ENCODE results near the gene TRIM47. TPM values are rescaled to one million over a fixed set of nuclear protein-coding genes. Genes with fewer than 3 reads are reported as not detected.

The TRIM47 gene
- total RNA-seq, 1 experiment from 2014 or later = 125 TPM

GRCh38 chr17:75824666-75825065, 53.7 kb downstream of the TRIM47 start:
- Histone ChIP-seq H3K36me3 (ENCODE audit: control insufficient read depth, insufficient read depth, low read length) (no peaks in the 10 kb centered on the region; the same call in 1 of the 2 replicates), H3K9me3 (ENCODE audit: control insufficient read depth, insufficient read depth, low read depth, low read length) (no peaks in the 10 kb centered on the region), H3K4me3 (ENCODE audit: low read depth in 2 of 2, low read length in 2 of 2) (no peak overlapping the region), H3K27me3 (ENCODE audit: control insufficient read depth, insufficient read depth, low read length) (no peaks in the 10 kb centered on the region), H3K4me1 (ENCODE audit: control insufficient read depth, insufficient read depth, low read length) (no peaks in the 10 kb centered on the region), H3K27ac (ENCODE audit: low read length) (no peak overlapping the region)
- intact Hi-C loops (cut with micrococcal nuclease; ENCODE audit: unreplicated experiment) (no loop called here), in situ Hi-C loops (cut with HindIII; ENCODE audit: low pct_unique_long_range_greater_than_20kb, low sequenced_read_pairs) (no loop called here)
- DNase-seq (ENCODE audit: low read depth, low spot score) (no peak), ATAC-seq (no peak)
- TF ChIP-seq POLR2AphosphoS5 (IDR thresholded peaks at IDR 0.05; ENCODE audit: low read depth, low read length) = no peak
- TF ChIP-seq TCF7L2 (IDR thresholded peaks at IDR 0.05; ENCODE audit: low read depth, low read length) = no peak
- no peak for TF ChIP-seq SIN3A (IDR thresholded peaks at IDR 0.05; ENCODE audit: borderline replicate concordance, insufficient read depth, low read depth, low read length)
- TF ChIP-seq REST (IDR thresholded peaks at IDR 0.05; ENCODE audit: insufficient read depth in 1 of 2, low read depth in 2 of 2, low read length in 1 of 2) = no peak
- TF ChIP-seq CTCF (IDR thresholded peaks at IDR 0.05) = no peak
- no TSS peak for BruUV-seq (replicated peaks)
- ChIA-PET CTCF (interaction anchor here (0.6 to 0.9 kb wide), 3 partner anchors 21 to 76 kb away, joined by 3 to 5 read pairs (median 5); no protein-coding TSS in a partner anchor), POLR2A (interaction anchor here (0.7 kb wide), 1 partner anchor 49 kb away, joined by 3 read pairs; no protein-coding TSS in a partner anchor)

Other genes with a start within 250 kb of the TRIM47 start
- gene SMIM5, start 245.1 kb downstream of the TRIM47 start, total RNA-seq (2021; ENCODE audit: unreplicated experiment) = 0.10 TPM
- 46.1 TPM for gene RECQL5, start 211.4 kb downstream of the TRIM47 start, total RNA-seq (2021; ENCODE audit: unreplicated experiment)
- 138 TPM for gene SAP30BP, start 211.2 kb downstream of the TRIM47 start, total RNA-seq (2021; ENCODE audit: unreplicated experiment)
- gene ITGB4, start 157.1 kb downstream of the TRIM47 start, total RNA-seq (2021; ENCODE audit: unreplicated experiment) = 100 TPM
- gene GALK1, start 113.4 kb downstream of the TRIM47 start, total RNA-seq (2021; ENCODE audit: unreplicated experiment) = 35.8 TPM
- gene UNK, start 93.8 kb downstream of the TRIM47 start, total RNA-seq (2021; ENCODE audit: unreplicated experiment) = 32.1 TPM
- gene UNC13D, start 34.2 kb downstream of the TRIM47 start, total RNA-seq (2021; ENCODE audit: unreplicated experiment) = 12.7 TPM
- gene WBP2, start 23.2 kb downstream of the TRIM47 start, total RNA-seq (2021; ENCODE audit: unreplicated experiment) = 163 TPM
- gene TRIM65, start 18.4 kb upstream of the TRIM47 start, total RNA-seq (2021; ENCODE audit: unreplicated experiment) = 48.6 TPM
- gene MRPL38, start 26.3 kb upstream of the TRIM47 start, total RNA-seq (2021; ENCODE audit: unreplicated experiment) = 165 TPM
- gene FBF1, start 62.5 kb upstream of the TRIM47 start, total RNA-seq (2021; ENCODE audit: unreplicated experiment) = 32.5 TPM
- 53.5 TPM for gene ACOX1, start 100.6 kb upstream of the TRIM47 start, total RNA-seq (2021; ENCODE audit: unreplicated experiment)
- gene TEN1, start 100.7 kb upstream of the TRIM47 start, total RNA-seq (2021; ENCODE audit: unreplicated experiment) = 41.3 TPM
- gene CDK3, start 122.3 kb upstream of the TRIM47 start, total RNA-seq (2021; ENCODE audit: unreplicated experiment) = 11.9 TPM
- 36.4 TPM for gene EVPL, start 148.7 kb upstream of the TRIM47 start, total RNA-seq (2021; ENCODE audit: unreplicated experiment)
- gene SRP68, start 193.9 kb upstream of the TRIM47 start, total RNA-seq (2021; ENCODE audit: unreplicated experiment) = 100 TPM
- gene GALR2, start 196.2 kb upstream of the TRIM47 start, total RNA-seq (2021; ENCODE audit: unreplicated experiment) = 0.41 TPM
- gene ZACN, start 200.6 kb upstream of the TRIM47 start, total RNA-seq (2021; ENCODE audit: unreplicated experiment) = not detected
- gene EXOC7, start 225.2 kb upstream of the TRIM47 start, total RNA-seq (2021; ENCODE audit: unreplicated experiment) = 190 TPM